ENCODE measurements around the gene CCDC171.
"Not testable (repeated sequence)": the region's sequence is repeated elsewhere in the genome, so short reads cannot be mapped to it uniquely, and the experiment has no call there.

CCDC171 gene

DNA sequence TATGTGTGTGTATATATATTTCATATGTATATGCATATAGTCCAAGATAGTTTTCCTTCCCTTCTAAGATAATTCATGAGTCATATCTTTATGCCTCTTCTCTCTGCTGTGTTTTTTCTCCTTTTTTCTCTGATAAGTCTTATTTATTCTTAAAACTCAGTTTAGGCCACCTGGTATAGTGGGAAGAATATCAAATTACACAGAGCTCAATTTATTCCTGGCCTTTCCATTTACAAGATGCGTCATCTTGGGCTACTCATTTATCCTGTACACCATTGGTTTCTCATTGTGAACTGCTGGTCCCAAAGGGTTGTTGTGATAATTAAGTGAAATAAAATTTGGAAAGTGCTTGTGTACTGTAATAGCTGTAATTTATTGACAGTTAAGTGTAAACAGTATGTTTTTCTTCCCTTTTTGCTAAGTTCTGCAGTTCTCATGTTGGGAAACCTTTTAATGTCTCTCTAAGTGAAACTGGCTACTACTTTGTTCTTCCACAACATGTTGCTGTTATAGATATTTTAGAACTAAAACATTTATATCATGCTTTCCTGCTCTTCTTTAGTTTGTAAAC lies 19.4 kb downstream of the CCDC171 start:
- peak; percentile 100 for DNase-seq

DNA sequence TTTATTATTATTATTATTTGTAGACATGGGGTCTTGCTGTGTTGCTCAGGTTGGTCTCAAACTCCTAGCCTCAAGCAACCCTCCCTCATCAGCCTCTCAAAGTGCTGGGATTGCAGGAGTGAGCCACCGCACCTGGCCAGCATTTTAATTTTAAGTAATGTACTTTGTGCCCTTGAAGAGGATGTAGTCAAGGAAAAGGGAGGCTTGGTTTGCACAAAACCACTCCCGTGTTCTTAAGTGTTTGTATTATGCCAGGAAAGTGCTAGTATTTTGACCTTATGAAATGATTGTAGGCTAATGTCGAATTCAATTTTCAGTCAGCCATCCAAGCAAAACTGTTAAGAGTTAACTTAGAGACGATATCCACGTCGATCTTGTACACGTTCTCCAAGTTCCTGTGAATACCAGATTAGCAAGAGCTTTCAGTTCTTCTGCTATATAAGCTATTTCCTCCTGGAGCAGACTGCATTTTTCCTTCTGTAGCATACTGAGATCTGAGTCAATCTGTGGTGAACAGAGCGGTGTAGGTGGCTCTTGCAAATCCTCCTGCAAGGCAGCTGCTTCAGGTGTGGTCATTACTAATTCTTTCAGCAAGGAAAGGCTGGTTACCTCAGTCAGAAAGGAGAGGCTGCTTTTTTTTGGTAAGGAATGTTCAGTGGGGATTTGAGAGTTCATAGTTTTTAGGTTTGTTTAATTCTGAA lies 23.7 kb downstream of the CCDC171 start:
- DNase-seq: no peak

DNA sequence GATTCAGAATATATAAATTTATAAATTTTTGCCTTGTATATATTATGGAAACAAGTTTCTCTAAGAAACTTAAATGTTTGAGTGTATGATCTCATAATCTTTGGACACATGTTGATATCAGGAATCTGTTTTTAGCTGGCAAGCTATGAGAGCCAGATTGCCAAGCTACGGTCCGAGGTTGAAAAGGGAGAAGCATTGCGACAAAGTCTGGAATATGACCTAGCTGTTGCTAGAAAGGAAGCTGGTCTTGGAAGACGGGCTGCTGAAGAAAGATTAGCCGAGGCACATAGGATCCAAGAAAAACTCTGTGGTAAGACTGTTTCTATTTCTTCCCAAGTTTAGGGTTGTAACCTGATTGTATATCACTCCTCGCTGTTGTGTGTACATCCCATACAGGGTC lies 25.9 kb downstream of the CCDC171 start:
- no peak for DNase-seq

DNA sequence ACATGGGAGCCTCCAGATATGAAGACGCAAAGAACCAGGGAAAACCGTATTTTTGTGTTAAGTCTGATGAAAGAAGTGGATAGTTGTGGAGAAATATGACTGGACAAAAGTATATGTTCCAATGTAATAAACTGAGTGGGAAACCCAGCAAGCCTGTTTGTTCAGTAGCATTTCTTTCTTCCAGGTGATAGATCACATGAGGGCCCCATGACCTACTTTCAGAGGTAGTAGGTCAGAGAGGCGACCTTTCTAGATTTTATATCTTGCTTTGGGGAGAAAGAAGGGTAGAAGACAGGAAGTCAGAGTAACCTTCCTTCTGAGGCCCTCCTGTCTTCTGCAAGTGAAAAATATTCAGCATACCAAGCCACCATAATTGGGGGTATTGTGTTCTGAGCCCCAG lies 31.5 kb downstream of the CCDC171 start:
- no peak for DNase-seq

DNA sequence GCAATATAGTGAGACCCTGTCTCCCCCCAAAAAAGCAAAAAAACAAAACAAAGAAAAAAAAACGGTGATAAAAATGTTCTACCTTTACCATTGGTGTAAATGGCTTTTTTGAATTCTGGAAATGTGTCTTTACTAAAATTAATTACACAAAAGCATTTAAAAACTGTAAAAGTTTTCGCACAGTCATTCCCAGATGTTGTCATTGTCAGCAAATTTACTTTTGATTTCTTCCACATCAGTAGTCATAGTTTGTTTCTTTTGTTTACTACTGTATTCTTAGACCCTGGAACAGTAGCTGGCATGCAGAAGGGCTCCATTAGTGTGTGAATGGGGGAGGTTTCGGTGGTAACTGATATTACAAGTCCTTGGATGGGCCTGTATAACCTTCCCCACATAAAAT lies 39.5 kb downstream of the CCDC171 start:
- no peak for DNase-seq

DNA sequence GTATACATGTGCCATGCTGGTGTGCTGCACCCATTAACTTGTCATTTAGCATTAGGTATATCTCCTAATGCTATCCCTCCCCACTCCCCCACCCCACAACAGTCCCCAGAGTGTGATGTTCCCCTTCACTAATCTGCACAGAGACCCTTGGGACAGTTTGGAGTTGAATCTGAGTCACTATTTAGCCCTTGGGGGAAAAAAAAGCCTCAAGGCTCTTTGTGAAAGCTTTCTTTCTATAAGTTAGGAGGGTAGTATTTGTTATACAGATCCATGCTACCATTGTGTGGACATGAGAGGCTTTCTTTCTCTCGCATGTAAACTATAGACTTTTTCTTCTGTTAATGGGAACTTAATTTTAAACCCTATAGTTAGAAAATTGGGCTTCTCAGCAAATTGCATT lies 40.1 kb downstream of the CCDC171 start:
- not testable (repeated sequence) for DNase-seq

DNA sequence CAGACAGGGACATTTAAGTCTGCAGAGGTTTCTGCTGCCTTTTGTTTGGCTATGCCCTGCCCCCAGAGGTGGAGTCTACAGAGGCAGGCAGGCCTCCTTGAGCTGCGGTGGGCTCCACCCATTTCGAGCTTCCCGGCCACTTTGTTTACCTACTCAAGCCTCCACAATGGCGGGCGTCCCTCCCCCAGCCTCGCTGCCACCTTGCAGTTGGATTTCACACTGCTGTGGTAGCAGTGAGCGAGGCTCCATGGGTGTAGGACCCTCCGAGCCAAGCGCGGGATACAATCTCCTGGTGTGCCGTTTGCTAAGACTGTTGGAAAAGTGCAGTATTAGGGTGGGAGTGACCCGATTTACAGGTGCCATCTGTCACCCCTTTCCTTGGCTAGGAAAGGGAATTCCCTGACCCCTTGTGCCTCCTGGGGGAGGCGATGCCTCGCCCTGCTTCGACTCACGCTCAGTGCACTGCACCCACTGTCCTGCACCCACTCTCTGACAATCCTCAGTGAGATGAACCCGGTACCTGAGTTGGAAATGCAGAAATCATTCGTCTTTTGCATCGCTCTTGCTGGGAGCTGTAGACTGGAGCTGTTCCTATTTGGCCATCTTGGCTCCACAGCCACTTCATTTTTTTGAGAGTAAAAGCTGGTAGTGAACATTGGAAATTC lies 48.0 kb downstream of the CCDC171 start:
- DNase-seq: not testable (repeated sequence)

DNA sequence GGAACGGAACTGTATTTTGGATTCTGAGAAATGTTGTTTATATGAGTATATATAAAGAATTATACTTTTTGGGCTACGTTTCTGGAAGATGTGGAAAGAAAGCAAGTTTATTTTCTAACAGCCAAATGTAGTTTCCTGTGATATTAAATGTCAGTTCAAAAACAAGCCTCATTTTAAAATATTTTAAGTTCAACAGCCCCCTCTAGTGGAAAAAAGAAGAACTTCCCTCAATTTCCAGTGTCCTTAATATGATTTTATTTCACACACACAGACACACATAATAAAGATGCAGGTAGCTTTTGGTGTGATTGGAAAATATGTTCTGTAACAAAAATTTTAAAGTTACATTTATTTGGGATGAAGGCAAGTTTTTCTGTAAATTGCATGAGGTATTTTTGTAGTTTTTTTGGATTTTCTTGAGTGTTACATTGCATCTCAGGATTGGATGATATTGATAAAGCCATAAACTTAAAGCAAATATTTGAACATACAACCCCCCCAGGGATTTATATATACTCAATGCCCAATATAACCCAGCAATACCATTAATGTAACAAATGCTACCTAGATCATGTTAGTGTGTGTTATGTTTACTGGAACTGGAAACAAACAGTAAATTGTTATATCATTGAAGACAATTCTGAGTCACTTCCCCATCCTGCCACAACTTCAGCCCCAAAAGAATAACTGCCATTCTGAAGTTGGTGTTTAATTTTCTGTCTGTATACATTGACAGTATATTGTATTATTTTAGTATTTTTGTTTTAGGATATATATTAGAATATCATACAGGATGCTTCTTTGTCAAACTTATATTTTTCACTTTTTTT lies 54.0 kb downstream of the CCDC171 start:
- DNase-seq: peak; percentile 91

DNA sequence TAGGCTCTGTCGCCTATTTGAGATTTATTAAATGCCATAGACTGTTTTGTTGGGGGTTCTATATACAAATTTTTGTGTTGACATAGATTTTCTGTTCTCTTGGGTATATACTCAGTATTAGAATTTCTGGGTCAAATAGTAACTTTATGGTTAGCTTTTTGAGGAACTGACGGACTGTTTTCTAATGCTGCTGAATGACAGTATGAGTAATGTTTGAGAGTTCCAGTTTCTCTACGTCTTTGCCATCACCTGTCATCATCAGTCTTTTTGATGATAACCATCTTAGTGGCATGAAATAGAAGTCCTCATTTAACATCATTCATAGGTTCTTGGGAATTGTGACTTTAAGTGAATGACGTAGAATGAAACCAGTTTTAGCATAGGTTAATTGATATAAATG lies 60.1 kb downstream of the CCDC171 start:
- DNase-seq: no peak

DNA sequence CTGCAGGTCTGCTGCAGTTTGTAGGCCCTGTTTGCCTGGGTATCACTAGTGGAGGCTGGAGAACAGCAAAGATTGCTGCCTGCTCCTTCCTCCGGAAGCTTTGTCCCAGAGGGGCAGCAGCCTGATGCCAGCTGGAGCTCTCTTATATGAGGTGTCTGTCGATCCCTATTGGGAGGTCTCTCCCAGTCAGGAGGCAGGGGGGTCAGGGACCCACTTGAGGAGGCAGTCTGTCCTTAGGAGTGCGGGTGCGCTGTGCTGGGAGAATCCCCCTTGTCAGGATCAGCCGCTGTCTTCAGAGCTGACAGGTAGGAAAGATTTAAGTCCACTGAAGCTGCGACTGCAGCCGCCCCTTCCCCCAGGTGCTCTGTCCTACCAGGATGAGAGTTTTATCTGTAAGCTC lies 64.9 kb downstream of the CCDC171 start:
- no peak for DNase-seq

DNA sequence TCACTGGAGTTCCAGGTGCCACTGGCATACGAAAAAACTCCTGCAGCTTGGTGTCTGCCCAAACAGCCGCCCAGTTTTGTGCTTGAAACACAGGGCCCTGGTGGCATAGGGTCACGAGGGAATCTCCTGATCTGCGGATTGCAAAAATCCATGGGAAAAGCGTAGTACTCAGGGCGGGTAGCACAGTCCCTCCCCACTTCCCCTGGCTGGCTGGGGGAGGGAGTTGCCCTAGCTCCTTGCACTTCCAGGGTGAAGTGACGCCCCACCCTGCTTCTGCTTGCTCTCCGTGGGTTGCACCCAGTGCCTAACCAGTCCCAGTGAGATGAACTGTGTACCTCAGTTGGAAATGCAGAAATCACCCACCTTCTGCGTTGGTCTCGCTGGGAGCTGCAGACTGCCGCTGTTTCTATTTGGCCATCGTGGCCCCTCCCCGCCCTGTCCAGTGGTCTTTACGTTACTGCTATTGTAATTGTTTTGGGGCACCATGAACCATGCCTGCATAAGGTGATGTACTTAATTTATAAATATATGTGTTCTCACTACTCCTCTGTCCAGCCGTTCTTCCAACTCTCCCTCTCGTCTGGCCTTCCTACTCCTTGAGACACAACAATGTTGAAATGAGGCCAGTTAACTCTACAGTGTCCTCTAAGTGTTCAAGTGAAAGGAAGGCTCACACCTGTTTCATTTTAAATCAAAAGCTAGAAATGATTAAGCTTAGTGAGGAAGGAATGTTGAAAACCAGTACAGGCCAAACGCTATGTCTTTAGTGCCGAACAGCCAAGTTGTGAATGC lies 65.9 kb downstream of the CCDC171 start:
- DNase-seq: no peak

DNA sequence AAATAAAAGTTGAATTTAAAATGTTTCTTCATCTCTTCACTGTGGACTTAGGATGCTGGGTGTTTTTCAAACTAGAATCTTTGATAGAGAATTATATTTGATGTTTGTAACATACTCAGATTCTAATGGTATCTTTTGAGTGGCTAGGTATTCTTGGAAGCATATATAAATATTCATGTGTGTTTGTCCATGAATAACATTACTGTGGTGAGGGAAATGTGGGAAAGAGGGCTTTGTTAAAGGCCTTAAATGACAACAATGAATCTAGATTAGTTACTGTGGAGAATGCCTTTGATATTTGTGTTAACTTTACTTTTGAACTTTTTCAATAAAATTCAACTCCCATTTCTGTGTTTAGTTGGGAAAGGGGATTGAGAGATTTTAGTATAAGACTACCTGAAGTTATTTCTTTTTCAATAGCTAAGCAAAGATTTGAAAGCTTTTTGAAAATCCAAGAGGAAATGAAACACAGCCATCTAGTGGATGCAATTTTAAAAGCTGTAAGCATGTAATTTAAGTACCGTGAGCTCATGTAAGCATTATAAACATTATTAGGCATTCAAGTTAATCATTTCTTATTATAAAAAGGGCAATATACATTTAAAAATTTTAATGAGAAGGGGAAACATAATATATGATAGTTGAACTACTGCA lies 69.6 kb downstream of the CCDC171 start:
- DNase-seq: peak; percentile 65

DNA sequence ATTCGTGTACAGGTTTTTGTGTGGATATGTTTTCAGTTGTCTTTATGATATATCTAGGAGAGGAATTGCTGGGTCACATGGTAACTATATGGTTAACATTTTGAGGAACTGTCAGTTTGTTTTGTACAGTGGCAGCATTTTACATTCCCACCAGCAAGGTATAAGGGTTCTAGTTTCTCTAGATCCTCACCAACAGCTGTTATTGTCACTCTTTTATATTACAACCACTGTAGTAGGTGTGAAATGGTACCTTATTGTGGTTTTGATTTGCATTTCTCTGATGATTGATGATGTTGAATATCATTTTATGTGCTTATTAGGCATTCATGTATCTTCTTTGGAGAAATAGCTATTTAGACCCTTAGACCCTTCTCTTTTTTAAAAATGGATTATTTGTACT lies 82.9 kb downstream of the CCDC171 start:
- no peak for DNase-seq

DNA sequence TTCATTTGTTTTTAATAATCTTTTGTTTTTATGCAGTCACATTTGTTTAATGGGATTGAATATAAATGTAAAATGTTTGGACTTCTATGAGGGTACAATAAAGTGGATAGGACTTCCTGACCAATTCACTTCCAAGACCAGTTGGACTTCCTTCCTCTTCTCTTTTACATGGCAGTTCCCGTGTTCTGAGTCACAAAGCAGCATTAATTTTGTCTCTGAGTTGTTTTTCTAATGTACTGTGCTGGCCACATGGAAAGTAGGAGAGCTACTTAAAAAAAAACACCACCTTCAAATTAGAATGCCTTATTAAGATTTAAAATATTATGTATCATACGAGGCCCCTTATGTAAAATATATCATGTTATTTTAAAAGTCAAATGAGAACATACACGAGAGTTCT lies 87.3 kb downstream of the CCDC171 start:
- DNase-seq: no peak

DNA sequence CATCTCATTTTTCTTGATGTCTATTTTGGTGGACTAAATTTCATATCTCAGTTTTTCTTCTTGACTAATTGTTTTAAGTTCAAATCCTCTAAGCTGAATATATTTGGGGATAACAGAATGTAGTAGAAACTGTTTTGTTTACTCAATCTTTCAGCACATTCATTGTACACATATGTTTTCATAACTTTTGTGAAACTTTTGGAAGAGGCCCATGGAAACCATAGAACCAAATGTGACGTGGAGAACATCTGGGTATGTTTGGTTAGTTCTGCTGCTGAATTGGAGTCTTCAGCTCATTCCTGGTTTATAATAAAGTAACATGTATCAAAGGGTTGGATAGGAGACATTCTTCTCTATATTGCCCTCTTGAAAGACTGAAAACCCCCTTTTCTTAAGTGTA lies 88.4 kb downstream of the CCDC171 start:
- no peak for DNase-seq

DNA sequence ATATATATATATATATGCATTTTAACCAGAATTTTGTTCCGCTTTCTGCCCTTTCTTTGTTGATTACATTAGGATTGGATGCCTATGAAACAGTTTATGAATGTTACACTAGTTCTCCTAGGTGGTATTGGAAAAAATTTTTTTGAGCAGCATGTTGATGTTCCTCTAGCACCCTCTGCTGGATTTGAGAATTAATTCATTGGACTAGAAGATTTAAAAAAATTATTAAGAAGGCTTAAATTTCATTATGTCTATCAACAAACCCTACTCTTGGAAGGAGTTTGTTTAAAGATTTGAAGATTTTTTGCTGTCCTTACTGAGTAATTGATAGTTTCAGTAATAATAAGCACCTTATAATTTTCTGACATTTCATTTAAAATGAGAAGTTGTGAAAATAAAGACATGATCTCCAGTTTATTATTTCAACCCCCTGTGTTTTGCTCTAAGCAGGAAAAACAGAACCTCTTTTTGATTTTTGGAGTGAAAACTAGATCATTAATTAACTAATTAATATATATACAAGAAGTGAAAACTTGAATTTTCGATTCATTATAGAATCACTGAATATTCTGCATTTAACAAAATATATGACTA lies 89.6 kb downstream of the CCDC171 start:
- DNase-seq: peak; percentile 88

DNA sequence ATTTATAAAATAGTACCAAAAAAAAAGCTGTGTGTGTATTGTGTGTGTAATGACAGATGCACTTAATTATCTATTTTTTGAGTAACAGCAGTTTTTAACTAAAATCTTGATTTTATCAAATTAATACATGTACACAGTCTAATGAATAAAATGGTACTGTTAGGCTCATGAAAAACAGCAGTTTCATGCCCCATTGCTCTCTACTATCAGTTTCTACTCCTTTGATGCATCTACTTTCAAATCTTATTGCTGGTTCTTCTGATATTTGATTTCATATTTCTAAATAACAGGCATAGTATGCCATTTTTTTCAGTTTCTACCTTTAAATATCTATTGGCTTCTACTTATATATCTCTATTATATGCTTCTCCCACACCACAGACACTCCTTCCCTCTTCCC lies 117.4 kb downstream of the CCDC171 start:
- no peak for DNase-seq

DNA sequence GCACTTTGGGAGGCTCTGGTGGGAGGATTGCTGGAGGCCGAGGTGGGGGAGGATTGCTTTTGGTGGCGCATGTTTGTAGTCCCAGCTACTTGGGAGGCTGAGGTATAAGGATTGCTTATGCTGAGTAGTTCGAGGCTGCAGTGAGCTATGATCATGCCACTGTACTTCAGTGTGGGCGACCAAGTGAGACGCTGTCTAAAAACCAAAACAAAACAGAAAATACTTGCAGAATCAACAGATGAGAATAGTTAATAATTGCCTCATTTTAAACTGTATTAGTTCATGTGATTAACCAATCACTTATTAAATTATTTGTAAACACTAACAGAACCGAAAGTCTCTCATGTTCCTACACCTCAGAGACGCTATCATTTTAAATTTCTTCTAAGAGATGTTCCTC lies 118.1 kb downstream of the CCDC171 start:
- no peak for DNase-seq

DNA sequence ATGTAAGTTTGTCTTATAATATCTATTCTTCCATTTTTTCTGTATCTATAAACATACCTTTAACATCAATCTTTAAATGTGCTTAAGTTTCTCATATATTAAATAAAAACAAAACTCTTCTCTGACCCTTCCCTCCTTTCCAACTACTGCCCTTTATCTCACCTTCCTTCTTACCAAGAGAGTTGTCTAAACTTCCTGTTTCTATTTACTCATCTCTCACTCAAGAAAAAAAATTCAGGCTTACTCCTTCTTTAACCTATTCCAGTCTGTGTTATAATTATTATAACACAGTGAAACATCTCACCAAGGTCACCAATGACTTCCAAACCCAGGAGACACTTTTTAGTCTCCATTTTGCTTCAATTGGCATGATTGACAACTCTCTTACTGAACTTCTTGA lies 140.9 kb downstream of the CCDC171 start:
- no peak for DNase-seq

DNA sequence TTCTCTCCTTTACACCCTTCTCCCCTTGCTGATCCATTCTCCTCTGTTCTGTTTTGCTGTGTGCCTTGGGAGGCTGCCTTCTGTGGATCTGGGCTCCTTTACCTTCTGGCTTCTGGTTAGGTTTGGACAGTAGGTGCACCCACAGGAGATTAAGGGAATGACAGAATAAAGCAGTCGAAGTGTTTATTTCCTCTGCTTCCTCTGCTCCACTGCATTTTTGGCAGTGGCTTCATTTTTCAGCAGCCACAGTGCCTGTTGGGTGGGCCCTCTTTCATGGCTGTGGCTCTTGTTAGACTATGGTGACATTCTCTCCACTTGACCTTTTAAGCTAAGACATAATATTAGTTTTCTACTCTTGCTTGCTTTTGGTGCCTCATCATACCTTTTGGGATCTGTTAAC lies 144.1 kb downstream of the CCDC171 start:
- DNase-seq: no peak

DNA sequence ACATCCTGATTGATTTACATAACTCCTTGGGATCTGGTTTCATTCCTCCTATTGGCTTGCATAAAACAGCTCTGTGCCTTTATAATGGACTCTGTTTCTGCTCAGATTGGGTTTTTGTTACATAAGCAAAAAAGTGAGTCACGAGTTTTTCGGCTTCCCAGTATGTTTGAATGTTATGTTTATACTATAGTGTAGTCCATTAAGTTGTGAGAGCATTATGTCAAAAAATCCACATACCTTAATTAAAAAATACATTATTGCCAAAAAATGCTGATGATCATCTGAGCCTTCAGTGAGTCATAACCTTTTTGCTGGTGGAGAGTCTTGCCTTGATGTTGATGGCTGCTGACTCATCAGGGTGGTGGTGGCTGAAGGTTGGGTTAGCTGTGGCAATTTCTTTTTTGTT lies 144.6 kb downstream of the CCDC171 start:
- DNase-seq: no peak
